ENCODE measurements around the gene RBKS.
A peak's percentile ranks its signal among the peaks of the same experiment; 100 is the strongest.
"Not testable (repeated sequence)": the region's sequence is repeated elsewhere in the genome, so short reads cannot be mapped to it uniquely, and the experiment has no call there.

The RBKS gene

DNA sequence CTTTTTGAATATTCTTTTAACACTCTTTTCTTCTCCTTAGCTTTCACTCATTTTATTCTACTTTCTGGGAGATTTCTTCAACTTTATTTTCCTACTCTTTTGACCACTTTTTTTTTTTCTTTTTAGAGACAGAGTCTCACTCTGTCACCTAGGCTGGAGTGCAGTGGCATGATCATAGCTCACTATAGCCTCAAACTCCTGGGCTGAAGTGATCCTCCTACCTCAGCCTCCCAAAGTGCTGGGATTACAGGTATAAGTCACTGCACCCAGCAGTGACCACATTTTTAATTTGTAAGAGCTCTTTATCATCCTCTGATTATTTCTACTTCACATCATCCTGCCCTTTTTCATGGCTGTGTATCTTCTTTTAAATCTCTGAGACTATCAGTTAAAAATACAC lies 144.7 kb downstream of the RBKS start:
- H3K4me3 ChIP-seq (ENCODE audit: low read depth, low read length); H3K36me3 ChIP-seq (ENCODE audit: control insufficient read depth, insufficient read depth, low read length); H3K27me3 ChIP-seq (ENCODE audit: control insufficient read depth, insufficient read depth, low read length); H3K9ac ChIP-seq (ENCODE audit: low read length); H3K27ac ChIP-seq (ENCODE audit: low read depth, low read length); H3K4me1 ChIP-seq (ENCODE audit: control insufficient read depth, insufficient read depth, low read length): not testable (repeated sequence)
- peaks cover 12% of the 10 kb centered on the region for H3K9me3 ChIP-seq (ENCODE audit: control insufficient read depth, insufficient read depth, low read depth, low read length)

DNA sequence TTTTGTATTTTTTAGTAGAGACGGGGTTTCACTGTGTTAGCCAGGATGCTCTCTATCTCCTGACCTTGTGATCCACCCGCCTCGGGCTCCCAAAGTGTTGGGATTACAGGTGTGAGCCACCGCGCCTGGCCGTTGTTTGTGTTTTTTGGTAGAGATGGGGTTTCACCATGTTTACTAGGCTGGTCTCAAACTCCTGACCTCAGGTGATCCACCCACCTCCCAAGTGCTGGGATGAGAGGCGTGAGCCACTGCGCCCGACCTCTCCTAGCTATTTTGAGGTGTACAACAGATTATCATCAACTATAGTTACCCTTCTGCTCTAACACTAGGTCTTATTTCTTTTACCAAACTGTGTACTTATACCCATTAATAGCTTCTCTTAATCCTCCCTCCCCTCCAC lies 147.6 kb downstream of the RBKS start:
- Histone ChIP-seq H3K9ac (ENCODE audit: low read length) (no peak overlapping the region), H3K4me3 (ENCODE audit: low read depth, low read length) (no peak overlapping the region), H3K36me3 (ENCODE audit: control insufficient read depth, insufficient read depth, low read length) (no peaks in the 10 kb centered on the region), H3K9me3 (ENCODE audit: control insufficient read depth, insufficient read depth, low read depth, low read length) (no peaks in the 10 kb centered on the region), H3K27me3 (ENCODE audit: control insufficient read depth, insufficient read depth, low read length) (no peaks in the 10 kb centered on the region; the same call in 1 of the 2 replicates), H3K4me1 (ENCODE audit: control insufficient read depth, insufficient read depth, low read length) (no peaks in the 10 kb centered on the region), H3K27ac (ENCODE audit: low read depth, low read length) (no peak overlapping the region)

DNA sequence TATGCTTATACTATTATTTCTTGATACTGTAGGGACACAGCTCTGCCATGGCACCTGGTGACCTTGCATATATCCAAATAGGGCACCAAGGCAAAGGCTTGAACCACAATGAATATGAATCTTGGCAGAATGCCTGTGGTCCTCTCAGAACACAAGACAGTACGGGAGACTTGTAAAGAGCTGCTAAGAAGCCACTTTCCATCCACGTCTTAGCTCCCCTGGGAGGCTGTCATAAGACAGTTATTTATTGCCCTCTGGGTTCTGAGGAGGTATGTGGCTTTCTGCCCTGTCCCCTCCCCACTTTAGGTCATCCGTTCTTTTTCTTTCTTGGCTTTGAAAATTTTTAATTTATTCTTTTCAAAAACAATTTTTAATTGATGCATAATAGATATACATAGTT lies 148.5 kb downstream of the RBKS start:
- Histone ChIP-seq H3K4me3 (ENCODE audit: low read depth, low read length) (no peak overlapping the region), H3K4me1 (ENCODE audit: control insufficient read depth, insufficient read depth, low read length) (no peaks in the 10 kb centered on the region), H3K9me3 (ENCODE audit: control insufficient read depth, insufficient read depth, low read depth, low read length) (no peaks in the 10 kb centered on the region), H3K27ac (ENCODE audit: low read depth, low read length) (no peak overlapping the region), H3K9ac (ENCODE audit: low read length) (no peak overlapping the region), H3K27me3 (ENCODE audit: control insufficient read depth, insufficient read depth, low read length) (no peaks in the 10 kb centered on the region; the same call in 1 of the 2 replicates), H3K36me3 (ENCODE audit: control insufficient read depth, insufficient read depth, low read length) (no peaks in the 10 kb centered on the region)

DNA sequence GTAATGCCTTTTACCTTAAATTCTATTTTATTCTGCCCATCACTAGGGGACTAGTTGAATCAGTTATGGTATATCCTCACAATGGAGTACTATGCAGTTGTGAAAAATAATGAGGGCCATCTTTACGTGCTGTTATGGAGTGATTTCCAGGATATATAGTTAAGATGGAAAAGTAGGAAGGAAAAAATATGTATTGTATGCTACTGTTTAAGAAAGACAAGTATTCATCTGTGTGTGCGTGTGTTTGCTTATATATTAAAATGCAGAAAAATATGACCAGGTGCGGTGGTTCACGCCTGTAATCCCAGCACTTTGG lies 151.2 kb downstream of the RBKS start:
- no peak overlapping the region for H3K27ac ChIP-seq (ENCODE audit: low read depth, low read length)
- no peak overlapping the region for H3K4me3 ChIP-seq (ENCODE audit: low read depth, low read length)
- peaks cover 10% of the 10 kb centered on the region for H3K4me1 ChIP-seq (ENCODE audit: control insufficient read depth, insufficient read depth, low read length)
- no peaks in the 10 kb centered on the region for H3K9me3 ChIP-seq (ENCODE audit: control insufficient read depth, insufficient read depth, low read depth, low read length)
- H3K9ac ChIP-seq (ENCODE audit: low read length): no peak overlapping the region
- peaks cover 4% of the 10 kb centered on the region; the same call in 1 of the 2 replicates for H3K27me3 ChIP-seq (ENCODE audit: control insufficient read depth, insufficient read depth, low read length)
- no peaks in the 10 kb centered on the region for H3K36me3 ChIP-seq (ENCODE audit: control insufficient read depth, insufficient read depth, low read length)

DNA sequence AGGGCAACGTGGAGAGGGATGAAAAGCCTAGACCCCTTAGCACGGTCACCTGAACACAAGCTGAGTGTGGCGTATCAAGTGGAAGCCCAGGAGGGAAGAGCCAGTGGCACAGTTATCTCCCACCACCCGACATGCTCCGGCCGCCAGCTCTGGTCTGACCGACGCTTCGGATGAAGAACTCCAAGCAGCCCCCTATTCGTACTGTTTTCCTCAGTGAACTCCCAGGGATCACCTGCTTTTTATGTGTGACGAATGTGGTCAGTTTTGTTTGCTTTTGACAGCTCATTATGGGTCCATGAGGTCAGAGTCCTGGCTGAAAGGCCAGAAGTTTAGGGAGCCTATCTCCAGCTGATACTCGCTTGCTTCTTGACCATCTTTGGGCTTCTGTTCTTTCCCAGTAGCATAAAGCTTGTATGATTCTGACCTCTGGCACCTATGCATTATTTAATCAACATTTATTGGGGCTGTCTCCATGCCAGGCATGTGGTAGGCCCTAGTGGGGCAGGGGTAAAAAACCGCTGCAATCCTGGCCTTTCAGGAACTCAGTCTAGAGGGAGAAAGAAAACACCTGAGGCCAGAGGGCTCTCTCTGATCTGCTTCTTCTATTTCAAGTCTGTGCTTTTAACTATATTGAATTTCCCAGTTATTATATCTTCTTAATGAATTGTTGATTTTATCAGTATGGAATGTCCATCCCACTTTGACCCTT lies 151.7 kb downstream of the RBKS start:
- Histone ChIP-seq H3K4me3 (ENCODE audit: low read depth, low read length) (no peak overlapping the region), H3K27me3 (ENCODE audit: control insufficient read depth, insufficient read depth, low read length) (peaks cover 4% of the 10 kb centered on the region; the same call in 1 of the 2 replicates), H3K9ac (ENCODE audit: low read length) (no peak overlapping the region), H3K4me1 (ENCODE audit: control insufficient read depth, insufficient read depth, low read length) (peaks cover 10% of the 10 kb centered on the region), H3K36me3 (ENCODE audit: control insufficient read depth, insufficient read depth, low read length) (no peaks in the 10 kb centered on the region), H3K27ac (ENCODE audit: low read depth, low read length) (no peak overlapping the region), H3K9me3 (ENCODE audit: control insufficient read depth, insufficient read depth, low read depth, low read length) (no peaks in the 10 kb centered on the region)

DNA sequence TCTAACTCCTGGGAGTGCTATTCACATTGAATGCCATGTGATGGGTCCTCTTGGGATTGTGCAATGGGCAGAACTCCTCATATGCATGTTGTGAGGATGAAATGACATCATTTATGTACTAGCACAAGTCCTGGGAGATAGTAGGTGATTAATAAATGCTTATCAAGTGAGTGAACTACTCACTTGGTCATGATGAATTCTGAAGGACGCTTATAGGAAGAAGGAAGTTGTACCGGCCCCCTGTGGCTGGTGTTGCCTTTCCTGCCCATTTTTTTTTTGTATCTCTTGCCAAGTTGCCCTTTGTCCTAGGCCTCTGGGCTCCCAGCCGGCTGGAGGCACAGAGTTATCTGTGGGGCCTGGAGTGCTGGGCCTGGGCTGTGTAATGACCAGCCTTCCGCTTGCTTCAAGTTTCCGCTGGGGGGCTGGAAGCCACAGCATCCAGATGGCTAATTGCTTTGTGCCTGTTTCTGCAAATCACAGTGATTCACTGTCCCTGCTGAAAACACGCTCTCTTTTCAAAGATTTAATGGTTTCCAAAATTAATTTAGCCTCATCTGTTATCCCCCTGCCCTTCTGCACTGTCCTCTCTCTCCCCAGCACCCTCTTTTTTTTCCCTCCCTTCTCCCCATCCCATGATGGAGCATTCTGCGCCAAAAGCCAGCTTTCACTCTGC lies 152.4 kb downstream of the RBKS start:
- H3K9me3 ChIP-seq (ENCODE audit: control insufficient read depth, insufficient read depth, low read depth, low read length): no peaks in the 10 kb centered on the region
- no peak overlapping the region for H3K9ac ChIP-seq (ENCODE audit: low read length)
- H3K27me3 ChIP-seq (ENCODE audit: control insufficient read depth, insufficient read depth, low read length): peaks cover 4% of the 10 kb centered on the region; the same call in 1 of the 2 replicates
- H3K4me3 ChIP-seq (ENCODE audit: low read depth, low read length): no peak overlapping the region
- no peak overlapping the region for H3K27ac ChIP-seq (ENCODE audit: low read depth, low read length)
- H3K4me1 ChIP-seq (ENCODE audit: control insufficient read depth, insufficient read depth, low read length): peaks cover 10% of the 10 kb centered on the region
- H3K36me3 ChIP-seq (ENCODE audit: control insufficient read depth, insufficient read depth, low read length): no peaks in the 10 kb centered on the region

DNA sequence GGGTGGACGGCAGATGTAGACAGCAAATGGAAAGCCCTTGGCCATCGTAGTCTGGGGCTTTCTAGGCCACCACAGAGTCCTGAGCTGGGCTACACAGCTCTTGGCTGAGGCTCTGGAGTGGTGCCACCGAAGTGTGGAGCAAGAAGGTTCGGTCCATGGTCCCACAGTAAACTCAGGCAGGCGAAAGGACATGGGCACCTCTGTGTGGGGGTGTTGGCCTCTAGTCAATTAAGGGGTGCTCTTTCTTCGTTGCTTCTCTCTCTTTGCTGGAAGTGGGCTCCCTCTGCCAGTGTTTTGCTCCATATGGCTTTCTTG lies 153.3 kb downstream of the RBKS start:
- Histone ChIP-seq H3K9ac (ENCODE audit: low read length) (no peak overlapping the region), H3K9me3 (ENCODE audit: control insufficient read depth, insufficient read depth, low read depth, low read length) (no peaks in the 10 kb centered on the region), H3K4me1 (ENCODE audit: control insufficient read depth, insufficient read depth, low read length) (peaks cover 10% of the 10 kb centered on the region), H3K27ac (ENCODE audit: low read depth, low read length) (no peak overlapping the region), H3K36me3 (ENCODE audit: control insufficient read depth, insufficient read depth, low read length) (no peaks in the 10 kb centered on the region), H3K27me3 (ENCODE audit: control insufficient read depth, insufficient read depth, low read length) (peaks cover 4% of the 10 kb centered on the region; the same call in 1 of the 2 replicates), H3K4me3 (ENCODE audit: low read depth, low read length) (no peak overlapping the region)

DNA sequence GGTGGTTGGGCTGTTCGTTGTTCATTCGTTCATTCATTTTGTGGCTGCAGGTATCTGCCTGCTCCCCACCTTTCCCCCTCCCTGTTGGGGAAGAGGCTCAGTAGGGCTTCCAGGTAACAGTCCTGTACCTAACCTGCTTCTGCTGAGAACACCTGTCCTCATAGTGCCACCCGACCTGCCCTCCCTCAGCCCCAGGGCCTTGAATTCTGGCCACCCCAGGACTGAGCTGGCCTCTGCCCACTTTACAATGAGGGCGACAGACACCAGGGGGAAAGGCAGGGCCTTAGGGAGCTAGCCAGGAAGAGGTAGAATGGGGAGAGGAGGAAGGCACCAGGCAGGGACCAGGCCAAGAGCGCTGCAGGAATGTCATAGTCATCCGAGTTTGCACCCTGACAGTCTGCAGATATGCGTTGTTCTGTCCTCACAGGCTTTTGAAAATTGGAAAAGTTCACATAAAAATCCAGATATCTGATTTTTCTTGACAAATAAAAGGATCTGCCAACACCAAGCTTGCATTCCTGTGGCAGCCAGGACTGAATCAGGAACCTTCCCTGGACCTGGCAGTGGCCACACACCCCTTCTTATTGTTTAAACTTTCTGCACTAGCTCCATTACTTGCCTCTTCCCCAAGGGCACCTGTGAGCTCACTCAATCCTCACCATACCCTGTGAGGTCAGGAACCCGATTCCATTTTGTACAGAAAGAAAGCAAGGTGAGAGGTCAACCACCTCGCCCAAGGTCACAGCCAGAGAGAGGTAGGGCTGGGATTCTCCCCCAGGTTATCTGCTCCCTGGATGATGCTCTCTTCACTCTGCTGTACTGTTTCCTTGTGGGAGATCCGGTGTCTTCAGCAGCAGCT lies 153.9 kb downstream of the RBKS start:
- peak overlapping the region; percentile 35 for H3K9ac ChIP-seq (ENCODE audit: low read length)

DNA sequence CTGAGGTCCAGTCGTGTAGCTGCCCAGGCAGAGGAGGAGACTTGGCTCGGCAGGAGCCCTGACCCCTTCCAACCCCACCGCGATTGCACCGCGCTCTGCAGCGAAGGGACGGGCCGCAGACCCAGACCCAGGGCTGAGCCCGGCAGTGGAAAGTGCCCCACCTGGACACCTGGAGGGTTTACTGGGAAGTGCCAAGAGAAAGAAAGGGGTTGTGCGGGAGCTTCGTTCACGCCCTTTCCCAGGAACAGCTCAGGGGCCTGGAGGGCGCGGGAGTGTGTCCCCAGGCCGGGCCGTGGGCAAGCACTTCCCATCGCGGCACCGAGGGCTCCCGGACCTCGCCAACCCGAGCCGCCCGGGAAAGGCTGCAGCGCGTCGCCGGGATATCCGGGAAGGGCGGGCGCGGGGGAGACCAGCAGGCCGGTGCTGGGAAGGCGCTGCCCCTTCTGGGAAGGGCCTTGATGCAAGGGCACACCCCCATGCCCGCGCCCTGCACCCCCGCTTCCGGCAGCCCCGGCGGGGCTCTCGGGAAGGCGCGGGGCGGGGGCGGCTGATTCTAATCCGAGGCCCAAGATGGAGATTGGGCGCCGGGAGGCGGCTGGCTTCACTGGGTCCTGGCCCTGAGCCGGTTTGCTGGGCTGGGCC lies 154.8 kb downstream of the RBKS start:
- Histone ChIP-seq H3K4me3 (ENCODE audit: low read depth, low read length) (peak overlapping the region; percentile 76), H3K9ac (ENCODE audit: low read length) (peak overlapping the region; percentile 63), H3K27me3 (ENCODE audit: control insufficient read depth, insufficient read depth, low read length) (peaks cover 4% of the 10 kb centered on the region; the same call in 1 of the 2 replicates), H3K27ac (ENCODE audit: low read depth, low read length) (peak overlapping the region; percentile 28; the same call in 1 of the 2 replicates), H3K4me1 (ENCODE audit: control insufficient read depth, insufficient read depth, low read length) (peaks cover 10% of the 10 kb centered on the region), H3K9me3 (ENCODE audit: control insufficient read depth, insufficient read depth, low read depth, low read length) (no peaks in the 10 kb centered on the region), H3K36me3 (ENCODE audit: control insufficient read depth, insufficient read depth, low read length) (no peaks in the 10 kb centered on the region)

More for the DNA sequence above, 153.9 kb downstream of the RBKS start:
- Histone ChIP-seq H3K27ac (ENCODE audit: low read depth, low read length) (no peak overlapping the region), H3K4me3 (ENCODE audit: low read depth, low read length) (peak overlapping the region; percentile 76), H3K36me3 (ENCODE audit: control insufficient read depth, insufficient read depth, low read length) (no peaks in the 10 kb centered on the region), H3K4me1 (ENCODE audit: control insufficient read depth, insufficient read depth, low read length) (peaks cover 10% of the 10 kb centered on the region), H3K9me3 (ENCODE audit: control insufficient read depth, insufficient read depth, low read depth, low read length) (no peaks in the 10 kb centered on the region), H3K27me3 (ENCODE audit: control insufficient read depth, insufficient read depth, low read length) (peaks cover 4% of the 10 kb centered on the region; the same call in 1 of the 2 replicates)

DNA sequence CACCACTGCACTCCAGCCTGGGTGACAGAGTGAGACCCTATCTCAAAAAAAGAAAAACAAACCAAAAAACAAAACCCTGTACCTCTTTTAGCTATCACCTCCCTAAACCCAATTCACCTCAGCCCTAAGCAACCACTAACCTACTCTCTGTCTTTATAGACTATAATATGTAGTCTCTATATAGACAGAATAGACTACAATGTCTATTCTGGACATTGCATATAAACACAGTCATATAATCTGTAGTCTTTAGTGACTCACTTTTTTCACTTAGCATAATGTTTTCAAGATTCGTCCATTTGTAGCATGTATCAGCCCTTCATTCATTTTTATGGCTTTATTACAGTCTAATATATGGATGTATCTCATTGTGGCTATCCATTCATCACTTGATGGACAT lies 155.9 kb downstream of the RBKS start:
- peaks cover 10% of the 10 kb centered on the region for H3K4me1 ChIP-seq (ENCODE audit: control insufficient read depth, insufficient read depth, low read length)
- H3K27me3 ChIP-seq (ENCODE audit: control insufficient read depth, insufficient read depth, low read length): peaks cover 4% of the 10 kb centered on the region; the same call in 1 of the 2 replicates
- no peaks in the 10 kb centered on the region for H3K9me3 ChIP-seq (ENCODE audit: control insufficient read depth, insufficient read depth, low read depth, low read length)
- H3K9ac ChIP-seq (ENCODE audit: low read length): no peak overlapping the region
- H3K27ac ChIP-seq (ENCODE audit: low read depth, low read length): no peak overlapping the region
- no peak overlapping the region for H3K4me3 ChIP-seq (ENCODE audit: low read depth, low read length)
- H3K36me3 ChIP-seq (ENCODE audit: control insufficient read depth, insufficient read depth, low read length): no peaks in the 10 kb centered on the region
